ENCODE measurements around the gene SORBS1.

DNA sequence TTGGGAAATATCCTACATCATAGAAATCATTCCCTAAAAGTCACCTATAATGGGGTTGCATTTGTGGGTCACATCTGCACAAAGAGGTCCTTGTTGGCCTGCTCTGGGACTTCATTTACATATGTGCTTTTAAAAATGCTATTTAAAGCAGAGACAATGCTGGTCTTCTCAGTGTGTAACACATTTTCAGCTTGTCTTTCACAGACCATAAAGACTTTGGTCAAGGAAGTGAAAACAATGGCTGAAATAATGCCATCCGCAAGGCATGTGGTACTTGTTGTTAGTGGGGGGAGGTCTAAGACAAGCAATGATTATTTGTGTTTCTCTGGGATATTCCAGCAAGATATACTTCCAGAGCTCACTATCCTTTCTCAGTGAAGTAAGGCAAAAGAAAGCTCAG is 185.8 kb downstream of the SORBS1 start:
- TF ChIP-seq, protein P1, sequence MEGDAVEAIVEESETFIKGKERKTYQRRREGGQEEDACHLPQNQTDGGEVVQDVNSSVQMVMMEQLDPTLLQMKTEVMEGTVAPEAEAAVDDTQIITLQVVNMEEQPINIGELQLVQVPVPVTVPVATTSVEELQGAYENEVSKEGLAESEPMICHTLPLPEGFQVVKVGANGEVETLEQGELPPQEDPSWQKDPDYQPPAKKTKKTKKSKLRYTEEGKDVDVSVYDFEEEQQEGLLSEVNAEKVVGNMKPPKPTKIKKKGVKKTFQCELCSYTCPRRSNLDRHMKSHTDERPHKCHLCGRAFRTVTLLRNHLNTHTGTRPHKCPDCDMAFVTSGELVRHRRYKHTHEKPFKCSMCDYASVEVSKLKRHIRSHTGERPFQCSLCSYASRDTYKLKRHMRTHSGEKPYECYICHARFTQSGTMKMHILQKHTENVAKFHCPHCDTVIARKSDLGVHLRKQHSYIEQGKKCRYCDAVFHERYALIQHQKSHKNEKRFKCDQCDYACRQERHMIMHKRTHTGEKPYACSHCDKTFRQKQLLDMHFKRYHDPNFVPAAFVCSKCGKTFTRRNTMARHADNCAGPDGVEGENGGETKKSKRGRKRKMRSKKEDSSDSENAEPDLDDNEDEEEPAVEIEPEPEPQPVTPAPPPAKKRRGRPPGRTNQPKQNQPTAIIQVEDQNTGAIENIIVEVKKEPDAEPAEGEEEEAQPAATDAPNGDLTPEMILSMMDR (IDR thresholded peaks at IDR 0.05), result no peak
- no peak for TF ChIP-seq POLR2A (IDR thresholded peaks at IDR 0.05)
